ENCODE measurements around the gene LAG3. TPM values are rescaled to one million over a fixed set of nuclear protein-coding genes. Genes with fewer than 3 reads are reported as not detected.

Gene LAG3
- total RNA-seq, 4 donors from 2014 or later: 0.13 TPM; not detected in 3

DNA sequence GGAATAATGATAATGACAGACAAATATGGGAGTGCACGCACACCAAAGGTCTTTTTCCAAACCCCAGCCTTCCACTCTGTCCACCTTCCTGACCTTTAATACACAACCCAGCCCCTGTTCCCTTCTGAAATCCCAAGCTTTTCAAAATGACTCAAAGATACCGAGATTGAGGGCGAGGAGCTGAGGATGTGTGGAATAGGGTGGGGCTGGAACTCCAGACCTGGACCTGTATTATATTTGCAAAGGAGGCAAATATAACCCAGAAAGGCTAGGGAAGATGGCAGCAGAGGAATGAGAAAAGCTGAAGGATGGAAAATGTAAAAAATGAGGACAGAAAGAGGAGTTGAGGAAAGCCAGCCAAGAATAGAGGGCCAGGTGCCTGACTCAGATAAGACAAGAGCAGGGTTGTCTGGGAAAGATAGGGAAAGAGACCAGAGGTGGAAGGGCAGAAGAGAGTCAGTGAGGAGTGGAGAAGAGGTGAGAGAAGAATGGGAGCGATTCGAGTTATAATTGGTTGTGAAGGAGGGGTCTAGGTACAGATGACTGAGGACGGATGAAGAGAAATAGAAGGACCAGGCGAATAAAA lies 7.2 kb upstream of the LAG3 start:
- DNase-seq: no peak
- intact Hi-C loops (cut with DNase I): no loop called here
- Histone ChIP-seq H3K27me3 (no peaks in the 10 kb centered on the region), H3K27ac (peak overlapping the region; percentile 75 to 97 (median 94)), H3K4me1 (peaks cover 26 to 40% of the 10 kb centered on the region in 2 donors), H3K4me3 (replicated peaks in 1 of 3) (peak overlapping the region in 1 of 3 donors; percentile 69), H3K9me3 (no peaks in the 10 kb centered on the region), H3K36me3 (peaks cover 4 to 5% of the 10 kb centered on the region in 2 donors)
- 26 to 29% methylated on average over 7 of the region's 7 CpGs for WGBS, 2 donors
- TF ChIP-seq, protein P1, sequence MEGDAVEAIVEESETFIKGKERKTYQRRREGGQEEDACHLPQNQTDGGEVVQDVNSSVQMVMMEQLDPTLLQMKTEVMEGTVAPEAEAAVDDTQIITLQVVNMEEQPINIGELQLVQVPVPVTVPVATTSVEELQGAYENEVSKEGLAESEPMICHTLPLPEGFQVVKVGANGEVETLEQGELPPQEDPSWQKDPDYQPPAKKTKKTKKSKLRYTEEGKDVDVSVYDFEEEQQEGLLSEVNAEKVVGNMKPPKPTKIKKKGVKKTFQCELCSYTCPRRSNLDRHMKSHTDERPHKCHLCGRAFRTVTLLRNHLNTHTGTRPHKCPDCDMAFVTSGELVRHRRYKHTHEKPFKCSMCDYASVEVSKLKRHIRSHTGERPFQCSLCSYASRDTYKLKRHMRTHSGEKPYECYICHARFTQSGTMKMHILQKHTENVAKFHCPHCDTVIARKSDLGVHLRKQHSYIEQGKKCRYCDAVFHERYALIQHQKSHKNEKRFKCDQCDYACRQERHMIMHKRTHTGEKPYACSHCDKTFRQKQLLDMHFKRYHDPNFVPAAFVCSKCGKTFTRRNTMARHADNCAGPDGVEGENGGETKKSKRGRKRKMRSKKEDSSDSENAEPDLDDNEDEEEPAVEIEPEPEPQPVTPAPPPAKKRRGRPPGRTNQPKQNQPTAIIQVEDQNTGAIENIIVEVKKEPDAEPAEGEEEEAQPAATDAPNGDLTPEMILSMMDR (IDR thresholded peaks at IDR 0.05): no peak
- TF ChIP-seq POLR2A (IDR thresholded peaks at IDR 0.05): no peak

GRCh38 chr12:6765634-6766581 lies 6.4 kb upstream of the LAG3 start, which contains the start of gene PTMS:
Gene PTMS (plus strand): TSS chr12:6766363. CDS start chr12:6766706, 343 bp downstream.
- intact Hi-C loops (cut with DNase I): no loop called here

GRCh38 chr12:6766651-6767349 lies 5.5 kb upstream of the LAG3 start:
- intact Hi-C loops (cut with DNase I): no loop called here
- H3K36me3 ChIP-seq: peaks cover 9 to 11% of the 10 kb centered on the region in 2 donors
- no peaks in the 10 kb centered on the region for H3K9me3 ChIP-seq
- H3K4me3 ChIP-seq (replicated peaks in 1 of 3): peak overlapping the region; percentile 47 to 89 (median 69)
- 1% methylated on average over 36 to 37 of the region's 88 CpGs for WGBS, 2 donors
- TF ChIP-seq POLR2A (IDR thresholded peaks at IDR 0.05): peak in 1 of 2 donors; percentile 62
- TF ChIP-seq, protein P1 (IDR thresholded peaks at IDR 0.05): peak in 4 of 6 experiments; percentile 24 to 95 (median 76)
- no peaks in the 10 kb centered on the region for H3K27me3 ChIP-seq
- peak; percentile 83 to 86 for DNase-seq
- H3K27ac ChIP-seq: peak overlapping the region; percentile 75 to 97 (median 94)
- H3K4me1 ChIP-seq: peaks cover 26 to 48% of the 10 kb centered on the region in 2 donors

More at GRCh38 chr12:6765634-6766581, 6.4 kb upstream of the LAG3 start, which contains the start of gene PTMS:
- WGBS, 2 donors: 4 to 6% methylated on average over 25 to 28 of the region's 63 CpGs
- Histone ChIP-seq H3K9me3 (no peaks in the 10 kb centered on the region), H3K27ac (peak within 1 kb of the TSS; percentile 75 to 97 (median 94)), H3K36me3 (peaks cover 4 to 11% of the 10 kb centered on the region in 2 donors), H3K27me3 (no peaks in the 10 kb centered on the region), H3K4me3 (replicated peaks in 1 of 3) (peak within 1 kb of the TSS; percentile 47 to 89 (median 69)), H3K4me1 (peaks cover 26 to 40% of the 10 kb centered on the region in 2 donors)
- TF ChIP-seq POLR2A (IDR thresholded peaks at IDR 0.05): peak; percentile 58 to 91
- TF ChIP-seq, protein P1 (IDR thresholded peaks at IDR 0.05): no peak
- DNase-seq: peak; percentile 76 to 82

GRCh38 chr12:6767353-6768319 lies 4.7 kb upstream of the LAG3 start:
- H3K9me3 ChIP-seq: no peaks in the 10 kb centered on the region
- H3K36me3 ChIP-seq: peaks cover 9 to 11% of the 10 kb centered on the region in 2 donors
- no peaks in the 10 kb centered on the region for H3K27me3 ChIP-seq
- TF ChIP-seq, protein P1 (IDR thresholded peaks at IDR 0.05): no peak
- TF ChIP-seq POLR2A (IDR thresholded peaks at IDR 0.05): peak in 1 of 2 donors; percentile 17
- H3K4me3 ChIP-seq (replicated peaks in 1 of 3): peak overlapping the region; percentile 47 to 89 (median 69)
- intact Hi-C loops (cut with DNase I): no loop called here
- peaks cover 26 to 52% of the 10 kb centered on the region in 2 donors for H3K4me1 ChIP-seq
- DNase-seq: peak; percentile 62
- H3K27ac ChIP-seq: peak overlapping the region; percentile 66 to 97 (median 94)
- WGBS, 2 donors: 10 to 15% methylated on average over 32 to 33 of the region's 44 CpGs

Measured in thyroid gland (tissue), 4 donors.